HG03378 (cell line): ENCODE results near the gene PSD2.

ENCODE experiments used
- ATAC-seq: cut with Tn5 transposase; IDR thresholded peaks from one replicate; pipeline ENCODE4 v1.9.1; 2021; ENCODE audit warnings: mild to moderate bottlenecking, moderate library complexity; ENCODE audit not compliant: unreplicated experiment

PSD2 gene

GRCh38 chr5:139795074-139796001 lies at the start of gene PSD2:
Gene PSD2, plus strand, starts transcription at chr5:139795808. Its CDS starts 13,633 bp downstream, at chr5:139809441.
- ATAC-seq = no peak

DNA sequence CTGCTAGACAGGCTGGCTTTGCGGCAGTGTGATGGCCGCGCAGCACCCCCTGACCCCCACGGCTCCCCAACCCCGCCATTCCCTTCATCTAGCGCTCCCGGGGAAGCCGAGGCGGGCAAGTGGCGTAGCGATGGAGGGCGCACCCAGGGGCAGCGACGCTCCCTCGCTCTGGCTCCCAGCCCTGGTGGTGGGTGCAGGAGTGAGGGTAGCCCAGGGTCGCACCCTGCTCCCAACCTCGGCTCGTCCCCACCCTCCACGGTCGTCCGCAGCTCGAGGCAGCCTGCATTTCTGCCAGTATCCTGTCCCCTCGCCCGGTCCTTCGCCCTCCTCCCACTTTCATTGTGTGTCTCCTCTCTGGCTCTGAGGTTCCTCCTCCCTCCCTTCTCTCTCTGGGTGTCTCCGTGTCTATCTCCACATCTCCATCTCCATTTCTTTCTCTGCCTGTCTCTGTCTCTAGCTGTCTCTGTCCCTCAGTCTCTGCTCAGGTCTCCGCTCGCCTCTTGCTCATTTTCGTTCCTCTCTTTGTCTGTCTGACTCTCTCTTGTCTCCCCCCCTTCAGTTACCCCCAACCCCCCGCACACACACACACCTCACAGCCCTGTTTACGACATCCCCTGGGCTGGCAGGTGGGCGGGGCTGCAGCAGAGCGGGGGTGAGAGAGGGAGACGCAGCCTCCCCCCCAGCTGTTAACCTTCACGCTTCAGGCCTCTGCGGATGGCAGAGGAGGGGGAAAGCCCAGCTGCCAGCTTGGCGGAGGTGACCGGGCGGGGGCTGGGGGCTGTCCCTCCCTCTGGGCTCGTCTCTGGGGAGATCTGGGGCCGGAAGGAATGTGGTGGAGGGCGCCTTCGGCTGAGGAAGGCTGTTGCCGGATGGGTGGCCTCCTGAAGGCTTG lies 48.7 kb upstream of the PSD2 start:
- peak; percentile 36 for ATAC-seq

DNA sequence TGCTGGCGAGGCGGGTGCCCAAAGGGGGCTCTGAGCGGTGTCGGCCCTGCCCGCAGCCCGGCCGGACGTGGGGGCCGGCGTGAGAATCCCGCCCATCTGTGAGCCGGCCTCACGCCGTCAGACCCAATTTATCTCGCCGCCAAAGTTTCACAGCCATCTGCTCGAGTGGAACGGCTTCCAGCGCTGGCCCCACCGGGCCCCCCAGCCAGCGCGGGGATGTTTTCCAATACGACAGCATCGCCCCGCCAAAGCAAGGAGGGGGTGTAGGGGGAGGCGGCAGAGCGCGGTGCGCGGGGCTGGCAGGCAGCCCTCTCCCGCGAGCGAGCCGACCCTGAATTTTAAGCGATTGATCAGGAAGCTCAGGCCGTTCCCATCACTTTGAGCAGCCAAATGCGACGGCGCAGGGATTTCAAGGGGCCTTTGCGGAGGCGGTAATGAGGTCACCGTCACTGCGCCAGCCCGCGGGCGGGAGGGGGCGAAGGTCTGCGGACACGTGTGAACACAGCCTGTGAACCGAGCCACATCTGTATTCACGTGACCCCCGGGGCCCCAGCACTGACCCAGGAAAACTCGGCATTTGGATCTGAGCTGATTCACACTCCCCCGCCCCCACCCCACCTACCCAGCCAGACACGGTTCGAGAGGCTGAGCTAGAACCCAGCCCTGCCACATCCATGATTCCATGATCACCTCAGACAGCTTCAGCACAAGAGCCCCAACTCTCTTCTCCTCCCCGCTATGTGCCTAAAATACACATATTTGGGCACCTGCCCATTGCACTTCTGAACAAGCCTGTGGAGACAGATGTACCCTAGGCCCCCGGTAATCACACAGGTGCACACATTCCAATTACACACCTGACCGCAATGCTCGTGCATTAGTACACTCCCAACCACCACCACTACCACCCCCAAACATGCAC lies 47.8 kb upstream of the PSD2 start:
- ATAC-seq = peak; percentile 18

DNA sequence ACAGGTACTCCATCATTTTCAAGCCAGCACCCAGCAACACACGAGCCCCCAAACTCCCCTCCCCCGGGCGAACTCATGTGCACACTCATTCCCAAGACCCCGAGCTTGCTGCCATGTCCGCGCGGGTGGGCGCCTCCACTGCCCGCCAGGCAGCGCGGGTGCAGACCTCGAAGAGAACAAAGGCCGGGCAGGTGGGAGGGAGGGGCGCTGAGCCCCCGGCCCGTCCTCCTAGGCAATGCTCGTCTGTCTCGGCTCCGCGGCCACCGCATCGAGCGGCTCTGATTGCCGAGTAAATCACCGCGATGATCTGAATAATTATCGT lies 47.1 kb upstream of the PSD2 start:
- ATAC-seq = no peak

DNA sequence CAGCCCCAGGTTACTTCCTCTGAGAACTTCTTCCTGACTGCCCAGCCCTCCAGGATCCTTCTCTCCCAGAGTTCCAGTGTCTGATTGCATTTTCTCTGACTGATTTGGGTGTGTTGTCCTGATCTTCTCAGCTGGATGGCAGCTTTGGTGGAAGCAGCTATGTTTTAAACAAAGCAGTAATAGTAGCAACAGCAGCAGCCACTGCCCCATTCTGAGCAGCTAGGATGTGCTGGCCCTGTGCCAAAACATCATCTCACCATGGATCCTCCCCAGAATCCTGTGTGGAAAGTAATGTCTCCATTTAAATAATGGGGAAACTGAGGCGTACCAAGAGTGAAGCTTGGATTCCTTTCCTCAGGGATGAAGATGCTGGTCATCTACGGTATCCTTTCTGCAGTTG lies 46.4 kb upstream of the PSD2 start:
- ATAC-seq = no peak

DNA sequence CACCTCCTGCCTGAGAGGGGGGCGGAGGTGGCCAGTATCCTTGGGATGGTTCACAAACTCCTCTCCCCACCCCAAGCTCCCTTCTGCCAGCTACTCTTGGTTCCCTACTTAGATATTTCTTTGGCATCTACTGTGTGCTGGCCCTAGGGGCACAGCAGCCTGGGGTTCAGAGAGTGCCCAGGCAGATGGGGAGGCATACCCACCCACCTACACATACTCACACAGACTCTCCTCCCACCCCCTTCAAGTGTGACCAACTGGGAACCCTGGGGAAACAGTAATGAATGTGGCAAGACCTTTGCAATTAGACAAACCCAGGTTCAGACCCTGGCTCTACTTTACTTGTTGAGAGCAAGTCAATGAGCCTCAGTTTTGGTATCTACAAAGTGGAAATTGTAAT lies 44.4 kb upstream of the PSD2 start:
- ATAC-seq = no peak

GRCh38 chr5:139752506-139753473 lies 42.8 kb upstream of the PSD2 start:
- no peak for ATAC-seq

DNA sequence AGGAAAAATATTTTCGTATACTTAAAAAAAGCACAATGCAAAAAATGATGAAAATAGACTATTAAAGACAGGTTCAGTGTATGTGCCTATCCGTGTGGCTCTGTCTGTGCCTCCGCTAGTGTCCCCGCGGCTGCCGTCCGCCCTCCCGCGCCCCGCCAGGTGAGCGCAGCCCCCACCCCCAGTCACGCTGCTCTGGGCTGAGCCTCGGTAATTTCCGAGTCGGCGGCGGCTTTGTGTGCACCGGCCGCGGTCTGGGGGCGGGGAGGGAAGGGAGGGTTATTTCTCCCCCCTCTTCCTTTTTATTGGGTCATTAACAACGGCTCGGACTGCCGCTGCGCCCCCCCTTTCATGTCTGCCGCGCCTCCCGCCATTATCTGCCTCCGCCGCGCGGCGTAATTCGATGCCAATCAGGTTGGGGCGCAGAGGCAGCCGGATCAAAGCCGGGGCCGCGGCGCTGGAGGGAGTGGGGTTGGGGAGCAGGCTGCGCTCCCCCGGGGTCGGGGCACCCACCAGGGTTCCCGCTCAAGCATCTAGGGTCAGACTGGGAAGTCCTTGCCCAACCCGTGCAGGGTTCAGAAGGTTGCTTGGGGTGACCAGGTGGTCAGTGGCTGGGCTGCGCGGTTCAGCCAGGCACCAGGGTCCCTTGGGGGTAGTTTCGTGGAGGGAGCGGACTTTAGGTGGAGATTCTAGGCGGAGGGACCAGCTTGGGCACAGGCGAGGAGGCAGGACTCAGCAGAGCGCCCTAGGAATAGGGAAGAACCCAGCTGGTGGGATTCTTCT lies 39.5 kb upstream of the PSD2 start:
- no peak for ATAC-seq

- ATAC-seq = no peak
Measured at GRCh38 chr5:139756971-139757370, 38.6 kb upstream of the PSD2 start.

DNA sequence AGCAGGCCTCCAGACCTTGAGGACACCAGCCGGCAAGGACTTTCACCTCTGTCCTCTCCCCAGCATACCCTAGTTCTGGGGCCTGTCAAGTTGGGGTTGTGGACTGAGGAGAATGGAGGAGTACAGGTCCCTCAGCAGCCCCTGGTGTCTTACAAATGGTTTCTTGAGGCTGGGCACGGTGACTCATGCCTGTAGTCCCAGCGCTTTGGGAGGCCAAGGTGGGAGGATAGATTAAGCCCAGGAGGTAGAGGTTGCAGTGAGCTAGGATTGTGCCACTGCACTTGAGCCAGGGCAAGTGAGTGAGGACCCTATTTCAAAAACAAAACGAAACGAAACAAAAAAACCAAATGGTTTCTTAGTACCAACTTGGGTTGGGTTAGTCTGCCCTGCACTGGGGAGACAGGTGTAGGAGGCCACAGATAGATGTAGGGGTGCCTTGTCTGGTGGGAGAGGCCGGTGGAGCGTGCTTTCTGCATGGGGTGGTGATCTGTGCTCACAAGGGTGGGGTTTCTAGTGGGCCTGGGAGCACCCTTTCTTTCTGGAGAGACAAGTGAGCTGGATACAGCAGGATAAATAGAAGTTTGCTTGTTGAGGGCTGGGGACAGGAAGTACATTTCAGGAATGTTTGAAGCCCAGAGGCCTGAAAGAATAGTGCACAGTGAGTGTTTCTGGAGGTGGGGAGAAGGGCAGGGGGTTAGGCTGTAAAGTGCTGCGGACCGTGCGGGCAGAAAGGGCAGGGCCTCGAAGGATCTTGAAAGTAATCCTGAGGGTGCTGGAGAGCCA lies 37.7 kb upstream of the PSD2 start:
- ATAC-seq = no peak

- no peak for ATAC-seq
Measured at GRCh38 chr5:139758510-139759075, 37.0 kb upstream of the PSD2 start.

- no peak for ATAC-seq
Measured at GRCh38 chr5:139759219-139759721, 36.3 kb upstream of the PSD2 start.

GRCh38 chr5:139760066-139761056 lies 35.2 kb upstream of the PSD2 start:
- no peak for ATAC-seq

- no peak for ATAC-seq
Measured at GRCh38 chr5:139761057-139761450, 34.6 kb upstream of the PSD2 start.

GRCh38 chr5:139761501-139761900 lies 34.1 kb upstream of the PSD2 start:
- ATAC-seq = no peak

GRCh38 chr5:139762615-139763170 lies 32.9 kb upstream of the PSD2 start:
- ATAC-seq = no peak
